AG20443 (cell line): Measurements from ENCODE around the gene DHRS13.
"Not testable (repeated sequence)": the region's sequence is repeated elsewhere in the genome, so short reads cannot be mapped to it uniquely, and the experiment has no call there.

Experiments
- DNase-seq: peaks from one replicate; pipeline ENCODE4 v3.0.0; 2012; ENCODE audit warnings: low spot score, mixed read lengths

DHRS13 gene

DNA sequence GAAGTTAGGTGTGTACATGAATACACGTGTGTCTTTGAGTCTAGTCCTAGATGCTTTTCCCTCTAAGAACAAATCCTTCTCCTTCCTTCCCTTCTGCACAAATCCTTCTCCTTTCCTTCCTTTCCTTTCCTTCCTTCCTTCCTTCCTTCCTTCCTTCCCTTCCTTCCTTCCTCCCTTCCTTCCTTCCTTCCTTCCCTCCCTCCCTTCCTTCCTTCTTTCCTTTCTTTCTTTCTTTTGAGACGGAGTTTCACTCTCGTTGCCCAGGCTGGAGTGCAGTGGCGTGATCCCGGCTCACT, 615 bp upstream of the DHRS13 start:
- not testable (repeated sequence) for DNase-seq

DNA sequence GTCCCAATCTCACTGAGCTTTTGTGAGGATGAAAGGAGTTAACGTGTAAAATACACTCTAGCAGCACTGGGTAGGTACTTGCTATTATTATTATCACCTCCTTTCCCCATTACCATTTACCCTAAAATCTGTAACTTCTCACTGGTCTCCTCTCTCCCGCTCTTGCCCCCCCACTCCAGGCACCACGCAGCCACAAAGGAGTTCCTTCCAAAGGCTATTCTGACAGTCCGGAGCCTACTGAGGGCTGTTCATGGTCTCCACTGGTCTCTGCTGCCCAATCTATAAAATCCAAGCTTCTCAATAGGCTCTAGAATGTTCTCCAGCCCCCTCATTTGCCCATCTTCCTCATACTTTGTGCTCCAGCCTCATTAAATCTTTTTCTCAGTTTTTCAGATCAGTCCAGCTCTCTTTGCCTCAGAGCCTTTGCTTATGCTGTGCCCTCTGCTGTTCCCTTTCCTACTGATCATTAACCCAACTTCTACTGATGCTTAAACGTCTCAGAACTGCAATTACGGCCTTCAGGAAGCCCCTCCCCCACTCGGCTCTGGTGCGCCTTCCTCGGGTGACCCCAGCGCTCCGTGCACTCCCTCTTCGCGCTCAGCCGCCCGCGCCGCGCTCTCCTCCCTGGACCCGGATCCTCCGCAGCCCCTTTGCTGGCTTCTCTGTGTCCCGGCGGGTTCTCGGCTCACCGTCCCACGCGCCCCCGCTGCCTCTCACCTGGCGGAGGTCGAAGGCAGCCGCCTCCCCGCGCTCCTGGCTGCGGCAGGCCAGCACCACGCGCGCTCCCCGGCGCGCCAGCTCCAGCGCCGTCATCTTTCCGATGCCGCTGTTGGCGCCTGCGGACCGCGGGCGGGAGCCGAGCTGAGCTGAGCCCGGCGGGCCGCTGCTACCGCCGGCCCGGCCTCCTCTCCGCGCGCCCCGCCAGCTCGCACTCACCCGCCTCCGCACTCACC, 737 bp downstream of the DHRS13 start:
- peak; percentile 74 for DNase-seq

DNA sequence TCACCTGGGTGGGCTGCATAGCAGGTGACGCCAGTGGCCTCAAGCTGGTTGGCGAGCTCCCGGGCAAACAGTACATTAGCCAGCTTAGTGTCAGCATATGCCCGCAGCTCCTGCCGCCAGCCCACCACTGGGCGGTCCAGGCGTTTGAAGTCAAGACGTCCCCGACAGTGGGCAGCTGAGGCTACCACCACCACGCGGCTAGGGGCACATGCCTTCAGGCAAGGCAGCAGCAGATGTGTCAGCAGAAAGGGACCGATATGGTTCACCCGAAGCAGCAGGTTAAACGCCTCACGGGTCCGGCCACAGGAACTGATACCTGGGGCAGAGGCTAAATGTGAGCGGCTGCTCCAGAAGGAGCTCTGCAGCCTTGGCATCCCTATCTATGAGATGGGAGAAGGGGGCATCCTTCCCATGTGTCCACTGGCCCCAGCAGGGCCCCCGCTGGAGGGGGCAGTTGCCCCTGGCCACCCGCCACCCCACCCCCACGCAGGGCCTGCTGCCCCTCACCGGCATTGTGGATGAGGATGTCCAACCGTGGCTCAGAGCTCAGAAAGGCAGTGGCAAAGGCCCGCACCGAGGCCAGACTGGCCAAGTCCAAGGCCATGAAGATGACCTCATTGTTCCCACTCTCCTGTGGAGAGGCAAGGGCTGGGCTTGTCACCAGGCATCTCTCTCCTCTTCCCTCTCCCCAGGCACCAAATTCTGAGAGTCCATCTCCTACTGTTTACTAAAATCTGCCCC, 1.7 kb downstream of the DHRS13 start:
- DNase-seq = no peak

DNA sequence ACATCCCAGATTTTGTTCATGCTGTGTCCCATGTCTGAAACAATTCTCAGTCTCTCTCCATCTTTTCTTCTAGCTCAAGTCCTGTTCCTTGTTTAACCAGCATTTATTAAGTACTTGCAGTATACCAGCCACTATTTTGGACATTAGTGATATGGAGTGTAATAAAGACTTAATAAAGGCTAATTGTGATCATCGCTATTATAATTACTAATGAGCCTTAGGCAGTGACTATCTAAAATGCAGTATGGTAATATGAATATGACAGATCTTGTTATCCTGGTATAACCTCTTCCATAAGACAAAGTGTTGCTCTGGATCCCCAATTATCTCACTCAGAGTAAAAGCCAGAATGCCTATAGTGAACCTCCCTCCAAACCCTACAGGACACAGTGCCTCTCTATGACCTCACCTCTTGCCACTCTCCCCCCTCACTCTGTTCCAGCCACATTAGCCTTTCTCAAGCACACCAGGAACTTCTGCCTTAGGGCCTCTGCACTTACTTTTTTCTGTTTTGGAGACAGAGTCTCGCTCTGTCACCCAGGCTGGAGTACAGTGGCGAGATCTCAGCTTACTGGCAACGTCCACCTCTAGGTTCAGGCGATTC, 3.6 kb downstream of the DHRS13 start:
- no peak for DNase-seq

DNA sequence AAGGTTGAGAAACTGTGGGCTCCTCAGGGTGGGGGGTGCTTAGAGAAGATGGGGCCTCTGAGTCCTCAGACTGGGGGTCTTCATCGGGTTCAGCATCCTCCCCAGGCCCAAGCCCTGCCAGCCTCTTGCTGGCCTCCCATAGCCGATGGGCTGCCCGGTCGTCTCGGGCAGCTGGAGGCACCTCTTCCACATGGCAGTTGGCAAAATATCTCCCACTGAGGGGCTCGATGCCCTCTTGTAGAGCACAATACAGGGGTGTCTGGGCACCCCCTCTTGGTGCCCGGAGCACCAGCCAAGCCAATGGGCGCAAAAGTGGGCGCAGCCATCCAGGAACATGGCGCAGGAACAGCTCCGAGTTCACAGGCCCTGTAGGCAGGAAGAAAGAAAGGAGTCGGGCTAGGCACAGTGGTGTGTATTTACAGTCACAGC, 4.3 kb downstream of the DHRS13 start:
- no peak for DNase-seq

- no peak for DNase-seq
These were observed 4.9 kb downstream of the DHRS13 start for GRCh38 chr17:28897769-28898526.

DNA sequence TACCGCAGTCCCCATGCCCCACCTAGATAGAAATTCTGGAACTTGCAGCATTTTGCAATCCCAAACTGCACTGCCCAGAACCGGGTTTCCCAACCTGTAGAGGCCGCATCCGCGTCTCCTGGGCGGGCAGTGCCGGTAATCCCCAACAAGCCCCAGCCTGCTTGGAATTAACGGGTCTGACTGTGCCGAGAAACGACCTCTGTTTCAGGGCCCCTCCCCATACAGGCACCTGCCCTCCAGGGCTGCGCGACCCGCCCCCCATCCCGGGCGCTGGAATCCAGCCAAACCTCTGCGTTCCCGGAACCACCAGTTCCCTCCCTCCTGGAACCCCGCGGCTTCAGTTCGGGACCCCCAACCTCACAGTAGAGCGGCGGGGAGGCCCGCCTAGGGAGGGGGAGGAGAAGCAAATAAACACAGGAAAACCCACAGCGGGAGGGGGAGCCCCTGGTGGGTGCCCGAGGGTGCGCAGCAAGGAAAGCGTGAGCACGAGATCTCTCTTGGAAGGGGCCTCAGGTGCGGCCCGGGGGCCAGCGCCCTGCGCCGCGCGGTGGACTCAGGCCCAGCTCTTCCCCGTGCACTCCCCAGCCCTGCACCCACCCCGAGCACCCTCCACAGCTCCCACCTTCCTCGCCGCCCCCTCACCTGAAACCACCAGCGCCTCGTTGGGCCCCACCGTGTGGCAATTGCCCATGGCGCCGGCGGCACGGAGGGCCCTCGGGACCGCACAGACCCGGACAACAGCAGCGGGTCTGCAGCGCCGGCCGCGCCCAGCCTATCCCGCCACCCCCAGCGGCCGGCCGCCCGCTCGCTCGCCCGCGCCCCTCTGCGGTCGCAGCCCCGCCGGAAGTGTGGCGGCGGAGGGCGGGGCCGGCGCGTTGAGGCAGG, 5.8 kb downstream of the DHRS13 start, which contains the start of gene FLOT2:
FLOT2 (minus strand) TSS at position 850 of the 885 bp plus-strand sequence; CDS start at position 691, 159 bp downstream.
- DNase-seq = peak; percentile 70

DNA sequence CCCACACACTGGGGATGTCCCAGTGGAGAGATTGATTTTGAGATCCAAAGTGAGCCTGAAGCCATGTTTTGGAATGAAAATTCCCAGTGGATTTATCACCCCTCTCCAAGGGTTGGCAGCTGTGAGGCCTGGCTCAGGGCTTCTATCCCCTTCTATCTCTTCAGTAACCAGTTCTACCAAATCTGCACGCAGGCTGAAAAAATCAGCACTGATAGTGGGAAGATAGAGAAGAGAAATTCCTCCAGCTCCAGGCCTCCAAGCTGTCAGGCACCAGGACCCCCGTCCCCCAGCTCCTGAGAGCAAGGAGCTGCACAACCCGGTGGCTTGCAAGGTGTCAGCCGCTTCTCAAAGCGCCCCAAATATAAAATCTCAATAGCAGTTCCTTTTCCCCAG, 6.4 kb downstream of the DHRS13 start:
- no peak for DNase-seq

- no peak for DNase-seq
These were observed 7.0 kb downstream of the DHRS13 start for GRCh38 chr17:28895794-28896447.

DNA sequence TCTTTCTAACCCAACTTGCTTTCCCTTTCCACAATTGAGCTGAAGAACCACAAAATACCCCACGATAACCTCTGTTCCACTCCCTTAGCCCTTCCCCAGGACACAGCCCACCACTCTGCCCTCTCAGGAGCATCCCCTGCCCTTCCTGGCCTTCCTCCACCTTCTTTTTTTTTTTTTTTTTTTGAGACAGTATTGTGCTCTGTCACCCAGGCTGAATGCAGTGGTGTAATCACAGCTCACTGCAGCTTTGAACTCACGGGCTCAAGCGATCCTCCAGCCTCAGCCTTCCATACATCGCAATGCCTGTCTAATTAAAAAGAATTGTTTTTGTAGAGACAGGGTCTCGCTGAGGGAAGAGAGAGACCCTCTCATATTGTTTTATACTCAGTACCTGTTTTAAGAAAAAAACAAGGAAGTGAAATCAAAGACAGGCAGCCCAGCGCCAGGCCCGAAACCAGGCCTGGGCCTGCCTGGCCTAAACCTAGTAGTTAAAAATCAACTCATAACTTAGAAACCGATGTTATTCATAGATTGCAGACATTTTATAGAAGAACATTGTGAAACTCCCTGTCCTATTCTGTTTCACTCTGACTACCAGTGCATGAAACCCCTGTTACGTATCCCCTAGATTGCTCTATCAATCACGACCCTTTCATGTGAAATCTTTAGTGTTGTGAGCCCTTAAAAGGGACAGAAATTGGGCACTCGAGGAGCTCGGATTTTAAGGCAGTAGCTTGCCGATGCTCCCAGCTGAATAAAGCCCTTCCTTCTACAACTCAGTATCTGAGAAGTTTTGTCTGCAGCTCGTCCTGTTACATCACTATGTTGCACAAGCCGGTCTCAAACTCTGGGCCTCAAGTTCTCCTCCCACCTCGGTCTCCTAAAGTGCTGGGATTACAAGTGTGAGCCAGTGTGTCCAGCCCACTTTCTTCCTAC, 9.4 kb downstream of the DHRS13 start:
- DNase-seq = not testable (repeated sequence)

DNA sequence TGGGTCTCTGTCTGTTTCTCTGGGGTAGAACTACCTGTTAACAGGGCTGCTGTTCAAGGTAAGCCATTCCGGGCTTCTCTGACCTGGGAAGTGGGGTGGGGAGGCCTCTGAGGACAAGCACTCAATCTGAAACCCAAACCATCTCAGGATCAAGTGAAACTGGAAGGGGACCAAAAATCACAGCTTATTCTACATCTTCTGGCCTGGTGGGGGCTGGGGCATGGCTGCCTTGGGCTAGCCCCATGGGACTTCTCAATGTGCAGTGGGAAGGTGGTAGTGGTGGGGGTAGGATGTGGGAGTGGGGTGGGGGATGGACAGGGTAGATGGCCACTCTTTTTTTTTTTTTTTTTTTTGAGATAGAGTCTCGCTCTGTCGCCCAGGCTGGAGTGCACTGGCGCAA, 10.9 kb downstream of the DHRS13 start:
- no peak for DNase-seq

GRCh38 chr17:28891201-28891600, 11.7 kb downstream of the DHRS13 start:
- DNase-seq = no peak

DNA sequence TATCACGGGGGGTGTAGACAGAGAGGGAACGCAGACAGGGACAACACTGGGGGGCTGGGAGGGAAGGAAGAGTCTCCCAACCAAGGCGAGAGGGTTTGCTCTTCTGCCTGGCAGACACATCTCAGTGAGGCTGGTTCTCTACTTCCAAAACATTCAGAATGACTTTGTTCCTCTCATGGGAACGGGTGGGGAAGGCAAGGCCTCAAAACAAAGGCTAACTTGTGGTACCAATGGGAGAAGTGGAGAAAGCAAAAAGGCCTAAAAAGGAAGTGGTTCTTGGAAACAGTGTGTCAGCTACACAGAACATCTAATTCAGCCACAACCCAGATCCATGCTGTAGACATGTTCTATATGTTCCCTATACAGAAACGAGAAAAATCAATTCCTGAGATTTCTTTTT, 12.9 kb downstream of the DHRS13 start:
- no peak for DNase-seq

DNA sequence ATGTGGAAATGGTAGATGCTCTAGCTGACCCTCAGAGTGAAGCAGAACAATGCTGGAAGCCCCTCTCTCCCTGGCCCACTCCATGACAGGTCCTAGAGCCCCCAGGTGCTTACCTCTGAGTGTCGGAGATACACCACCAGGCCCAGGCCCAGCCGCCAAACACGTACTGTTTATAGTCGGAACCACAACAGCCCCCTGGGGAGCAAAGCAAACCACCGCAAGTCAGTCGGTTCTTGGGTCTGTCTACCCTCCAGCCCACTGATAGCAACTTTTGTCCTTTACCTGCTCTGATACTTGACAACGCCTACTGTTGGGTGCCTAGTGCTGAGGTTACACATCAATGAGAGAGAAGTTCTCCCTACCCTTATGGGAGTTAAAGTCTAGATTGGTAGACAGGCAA, 14.0 kb downstream of the DHRS13 start:
- no peak for DNase-seq

DNA sequence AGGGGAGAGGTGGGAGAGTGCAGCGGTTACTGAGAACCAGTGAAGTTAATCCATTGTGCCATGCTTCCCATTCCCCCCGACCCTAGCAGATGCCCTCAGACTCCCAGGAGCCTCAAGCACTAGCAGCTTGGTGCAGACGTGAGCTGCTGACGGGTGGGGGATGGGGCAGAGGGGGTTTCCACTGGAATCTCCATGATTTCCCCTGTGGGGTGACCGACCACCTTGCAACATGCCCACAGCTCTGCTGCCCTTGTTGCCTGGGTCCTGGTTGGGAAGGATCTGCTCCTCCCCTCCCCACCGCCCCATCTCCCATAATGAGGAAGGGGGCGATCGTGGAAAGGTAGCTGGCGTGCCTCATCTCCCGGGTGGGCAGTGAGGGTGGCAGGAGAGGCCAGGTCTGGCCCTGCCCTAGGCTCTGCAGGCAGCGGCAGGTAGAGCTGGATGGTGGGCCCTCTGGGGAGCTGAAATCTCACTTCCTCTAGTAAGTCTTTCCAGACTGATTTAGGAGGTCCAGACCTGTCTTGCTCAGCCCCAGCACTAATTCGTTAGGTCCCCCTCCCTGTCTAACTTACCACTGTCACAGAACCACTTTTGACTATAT, 14.9 kb downstream of the DHRS13 start:
- no peak for DNase-seq

- no peak for DNase-seq
These were observed 16.9 kb downstream of the DHRS13 start for GRCh38 chr17:28885951-28886350.

- DNase-seq = no peak
These were observed 17.5 kb downstream of the DHRS13 start for GRCh38 chr17:28885363-28885762.

- DNase-seq = no peak
These were observed 18.7 kb downstream of the DHRS13 start for GRCh38 chr17:28883967-28884702.
